Stimulated activated CD4-positive, alpha-beta T cell treated with anti-CD3 and anti-CD28 coated beads, Interleukin-2, amount 100 ng/mL, for 4 hours (primary cell): ENCODE data around the gene LCOR.

Experiments used
- DNase-seq: peaks from one replicate; pipeline ENCODE4 v3.0.0-alpha.2; 2020; ENCODE audit warnings: low read depth

The LCOR gene

GRCh38 chr10:96890172-96890513 is 58.0 kb downstream of the LCOR start:
- DNase-seq, result no peak

GRCh38 chr10:96890580-96890979 is 58.5 kb downstream of the LCOR start:
- no peak for DNase-seq

- no peak for DNase-seq
Measured at GRCh38 chr10:96891840-96892239, 59.7 kb downstream of the LCOR start.

DNA sequence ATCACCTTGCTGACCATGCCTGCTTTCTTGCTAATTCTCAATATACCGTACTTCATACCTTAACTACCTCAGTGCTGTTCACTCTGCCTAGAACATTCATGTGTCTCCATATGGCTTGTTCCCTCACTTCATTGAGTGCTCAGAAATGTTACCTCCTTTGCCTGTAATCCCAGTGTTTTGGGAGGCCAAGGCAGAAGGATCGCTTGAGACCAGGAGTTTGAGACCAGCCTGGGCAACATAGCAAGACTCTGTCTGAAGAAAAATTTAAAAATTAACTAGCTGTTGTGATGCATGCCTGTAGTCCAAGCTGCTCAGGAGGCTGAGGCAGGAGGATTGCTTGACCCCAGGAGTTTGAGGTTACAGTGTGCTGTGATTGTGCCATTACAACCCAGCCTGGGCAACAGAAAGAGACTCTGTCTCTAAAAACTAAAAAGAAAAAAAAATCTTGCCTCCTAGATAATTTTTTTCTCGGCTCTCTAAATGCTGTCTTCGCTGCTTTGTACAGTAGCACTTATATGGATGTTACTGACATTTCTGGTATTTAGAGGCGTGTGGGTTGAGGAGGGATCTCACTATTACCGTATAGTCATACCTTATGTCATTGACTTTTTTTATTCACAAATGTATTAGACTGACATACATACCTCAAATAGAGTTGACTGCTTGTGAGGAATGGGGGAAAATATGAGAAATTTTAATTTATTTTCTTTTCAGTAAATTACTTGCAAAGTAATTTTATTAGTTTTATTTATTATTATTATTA is 63.7 kb downstream of the LCOR start:
- DNase-seq, result no peak

- no peak for DNase-seq
Measured at GRCh38 chr10:96896884-96897589, 64.9 kb downstream of the LCOR start.

DNA sequence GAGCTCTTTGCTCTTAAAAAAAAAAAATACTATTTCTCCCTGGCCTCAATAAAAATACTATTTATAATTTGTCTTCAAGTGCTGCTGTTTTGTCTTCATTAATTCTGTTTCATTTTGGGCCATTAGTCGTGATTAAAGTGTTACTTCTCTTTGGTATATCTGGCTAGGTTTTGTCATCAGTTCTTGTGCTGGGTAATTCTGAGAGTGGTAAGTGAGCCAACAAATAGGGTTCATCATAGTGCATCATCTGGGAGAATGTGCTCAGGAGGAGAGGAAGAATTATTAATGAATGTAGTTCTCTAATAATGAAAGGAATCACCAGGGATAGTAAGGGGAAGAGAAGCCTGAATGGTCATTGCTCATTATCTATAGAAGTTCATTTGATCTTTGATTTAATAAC is 70.0 kb downstream of the LCOR start:
- DNase-seq, result no peak

DNA sequence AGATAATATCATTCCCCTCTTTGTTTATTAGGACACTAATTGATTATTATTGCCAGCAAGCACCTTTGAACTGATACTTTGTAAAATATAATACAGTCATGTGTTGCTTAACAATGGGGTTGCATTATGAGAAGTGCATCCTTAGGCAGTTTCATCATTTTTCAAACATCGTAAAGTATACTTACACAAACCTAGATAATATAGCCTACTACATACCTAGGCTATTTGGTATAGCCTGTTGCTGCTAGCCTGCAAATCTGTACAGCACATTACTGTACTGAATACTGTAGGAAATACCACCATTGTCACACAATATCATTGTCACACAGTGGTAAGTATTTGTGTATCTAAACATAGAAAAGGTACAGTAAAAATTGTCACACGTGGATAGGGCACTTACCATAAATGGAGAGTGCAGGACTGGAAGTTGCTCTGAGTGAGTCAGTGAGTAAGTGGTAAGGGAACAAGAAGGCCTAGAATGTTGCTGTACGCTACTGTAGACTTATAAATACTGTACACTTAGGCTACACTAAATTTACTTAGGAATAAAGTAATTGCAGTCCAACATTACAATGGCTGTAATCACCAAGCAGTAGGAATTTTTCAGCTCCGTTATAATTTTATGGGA is 70.7 kb downstream of the LCOR start:
- DNase-seq, result no peak

DNA sequence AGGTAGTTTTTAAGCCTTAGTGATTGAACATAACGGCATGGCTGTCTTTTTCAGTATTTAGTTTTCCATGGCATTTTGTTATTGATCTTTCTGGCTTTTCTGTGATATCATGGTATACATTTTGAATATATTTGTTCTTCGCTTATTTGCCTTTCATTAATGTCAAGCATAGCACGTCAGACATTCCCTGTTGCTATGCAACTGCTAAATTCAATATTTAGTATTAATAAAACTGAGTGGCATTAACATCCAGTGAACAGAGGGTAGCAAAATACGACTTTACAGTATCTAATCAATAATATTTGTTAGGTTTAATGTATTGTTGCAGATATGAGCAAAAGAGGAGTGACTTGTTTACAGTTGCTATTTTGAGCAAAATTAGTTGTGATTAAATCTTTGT is 72.5 kb downstream of the LCOR start:
- DNase-seq, result no peak

- DNase-seq, result no peak
Measured at GRCh38 chr10:96906864-96907263, 74.8 kb downstream of the LCOR start.

- no peak for DNase-seq
Measured at GRCh38 chr10:96910488-96911395, 78.6 kb downstream of the LCOR start.

DNA sequence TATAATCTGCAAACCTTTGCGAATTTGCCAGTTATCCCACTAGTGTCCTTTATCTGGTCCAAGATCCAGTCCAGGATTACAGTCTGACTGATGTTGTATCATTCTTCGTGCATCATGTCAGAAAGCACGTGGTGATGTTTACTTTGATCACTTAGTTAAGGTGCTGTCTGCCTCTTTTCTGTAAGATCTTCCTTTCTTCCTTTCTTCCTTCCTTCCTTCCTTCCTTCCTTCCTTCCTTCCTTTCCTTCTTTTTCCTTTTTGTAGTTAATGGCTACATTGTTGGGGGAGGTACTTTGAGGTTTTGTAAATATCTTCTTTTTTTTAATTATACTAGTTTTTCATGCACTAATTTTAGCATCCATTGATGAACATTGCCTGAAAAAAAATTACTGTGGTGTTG is 80.3 kb downstream of the LCOR start:
- no peak for DNase-seq

- no peak for DNase-seq
Measured at GRCh38 chr10:96913906-96914305, 81.8 kb downstream of the LCOR start.

- DNase-seq, result no peak
Measured at GRCh38 chr10:96917628-96918027, 85.5 kb downstream of the LCOR start.

- no peak for DNase-seq
Measured at GRCh38 chr10:96918214-96919002, 86.3 kb downstream of the LCOR start.

GRCh38 chr10:96919785-96920430 is 87.8 kb downstream of the LCOR start:
- no peak for DNase-seq

- DNase-seq, result no peak
Measured at GRCh38 chr10:96921655-96922054, 89.6 kb downstream of the LCOR start.

DNA sequence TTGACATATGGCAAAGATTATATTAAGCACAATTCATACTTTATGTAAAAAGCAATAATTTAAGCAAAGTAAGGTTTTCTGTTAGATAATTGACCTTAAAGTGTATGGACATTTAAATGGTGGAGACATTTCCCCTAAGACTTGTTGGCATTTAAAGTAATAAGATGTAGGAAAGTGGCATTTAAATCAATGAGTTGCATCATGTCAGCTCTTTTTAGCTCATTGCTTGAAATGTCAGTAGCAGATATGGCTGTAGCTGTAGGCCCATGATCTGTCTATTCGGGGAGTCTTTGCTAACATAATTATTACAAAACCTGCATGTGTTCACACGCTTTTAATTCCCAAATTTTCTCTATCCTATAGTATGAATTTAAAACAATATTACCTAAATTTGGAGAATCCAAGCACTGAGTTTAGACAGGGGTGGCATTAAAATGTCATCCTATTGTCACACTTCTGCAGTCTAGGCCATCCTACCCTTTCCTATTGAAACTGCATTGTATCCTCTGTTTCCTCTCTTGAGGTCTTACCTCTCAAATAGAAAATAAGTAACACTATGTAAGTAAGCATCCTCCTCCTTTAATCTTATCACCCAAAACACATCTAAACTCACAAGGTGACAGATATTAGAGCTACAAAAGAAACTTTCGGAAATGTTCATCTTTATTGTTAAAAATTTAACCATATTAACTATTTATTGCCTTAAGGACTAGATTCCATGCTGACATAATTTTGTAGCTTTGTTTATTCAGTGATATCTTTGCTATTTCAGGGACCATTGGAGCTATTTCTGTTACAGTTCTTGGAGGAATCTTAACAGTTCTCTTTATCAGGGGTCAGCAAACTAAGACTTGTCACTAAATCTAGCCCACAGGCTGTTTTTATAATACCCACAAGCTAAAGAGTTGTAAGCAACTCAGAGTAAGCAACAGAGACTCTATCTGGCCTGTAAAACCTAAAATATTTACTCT is 91.2 kb downstream of the LCOR start:
- DNase-seq, result no peak

GRCh38 chr10:96924861-96925260 is 92.8 kb downstream of the LCOR start:
- no peak for DNase-seq

GRCh38 chr10:96930469-96930868 is 98.4 kb downstream of the LCOR start:
- DNase-seq, result no peak

DNA sequence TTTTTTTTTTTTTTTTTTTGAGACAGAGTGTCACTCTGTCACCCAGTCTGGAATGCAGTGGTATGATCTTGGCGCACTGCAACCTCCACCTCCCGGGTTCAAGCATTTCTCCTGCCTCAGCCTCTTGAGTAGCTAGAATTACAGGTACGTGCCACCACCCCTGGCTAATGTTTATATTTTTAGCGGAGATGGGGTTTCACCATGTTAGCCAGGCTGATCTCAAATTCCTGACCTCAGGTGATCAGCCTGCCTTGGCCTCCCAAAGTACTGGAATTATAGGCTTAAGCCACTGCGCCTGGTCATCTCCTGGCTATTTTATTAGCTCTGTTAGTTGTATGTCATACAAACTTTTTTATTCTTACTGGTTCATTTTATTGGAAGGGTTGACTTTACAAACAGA is 103.0 kb downstream of the LCOR start:
- DNase-seq, result no peak
